Measurements from ENCODE around the gene BCAS3. TPM values are rescaled to one million over a fixed set of nuclear protein-coding genes. Genes with fewer than 3 reads are reported as not detected.
A peak's percentile ranks its signal among the peaks of the same experiment; 100 is the strongest.

BCAS3 gene
- total RNA-seq, 2 donors from 2014 or later: 12.0 to 15.6 TPM

DNA sequence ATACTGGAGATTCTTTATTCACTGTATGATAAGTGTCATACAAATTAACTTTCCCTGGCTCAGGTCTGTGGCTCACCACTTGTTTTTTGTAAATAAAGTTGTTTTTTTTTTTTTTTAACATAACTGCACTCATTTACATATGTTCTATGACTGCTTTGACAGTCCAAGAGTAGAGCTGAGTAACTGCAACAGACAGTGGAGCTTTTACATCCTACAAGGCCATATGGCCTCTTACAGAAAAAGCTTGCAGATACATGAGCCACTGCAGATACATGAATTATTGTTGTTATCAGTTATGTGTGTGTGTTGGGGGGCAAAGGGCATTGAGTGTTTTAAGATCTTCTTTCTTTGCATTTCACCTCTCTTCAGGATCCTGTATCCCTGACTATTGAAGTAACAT lies 311.7 kb downstream of the BCAS3 start:
- TF ChIP-seq, protein P1, sequence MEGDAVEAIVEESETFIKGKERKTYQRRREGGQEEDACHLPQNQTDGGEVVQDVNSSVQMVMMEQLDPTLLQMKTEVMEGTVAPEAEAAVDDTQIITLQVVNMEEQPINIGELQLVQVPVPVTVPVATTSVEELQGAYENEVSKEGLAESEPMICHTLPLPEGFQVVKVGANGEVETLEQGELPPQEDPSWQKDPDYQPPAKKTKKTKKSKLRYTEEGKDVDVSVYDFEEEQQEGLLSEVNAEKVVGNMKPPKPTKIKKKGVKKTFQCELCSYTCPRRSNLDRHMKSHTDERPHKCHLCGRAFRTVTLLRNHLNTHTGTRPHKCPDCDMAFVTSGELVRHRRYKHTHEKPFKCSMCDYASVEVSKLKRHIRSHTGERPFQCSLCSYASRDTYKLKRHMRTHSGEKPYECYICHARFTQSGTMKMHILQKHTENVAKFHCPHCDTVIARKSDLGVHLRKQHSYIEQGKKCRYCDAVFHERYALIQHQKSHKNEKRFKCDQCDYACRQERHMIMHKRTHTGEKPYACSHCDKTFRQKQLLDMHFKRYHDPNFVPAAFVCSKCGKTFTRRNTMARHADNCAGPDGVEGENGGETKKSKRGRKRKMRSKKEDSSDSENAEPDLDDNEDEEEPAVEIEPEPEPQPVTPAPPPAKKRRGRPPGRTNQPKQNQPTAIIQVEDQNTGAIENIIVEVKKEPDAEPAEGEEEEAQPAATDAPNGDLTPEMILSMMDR (IDR thresholded peaks at IDR 0.05): no peak
- Histone ChIP-seq H3K4me1 (no peaks in the 10 kb centered on the region), H3K4me3 (no peak overlapping the region), H3K27me3 (no peaks in the 10 kb centered on the region), H3K9me3 (no peaks in the 10 kb centered on the region), H3K27ac (no peak overlapping the region), H3K36me3 (no peaks in the 10 kb centered on the region)
- DNase-seq (ENCODE audit: low spot score): no peak

DNA sequence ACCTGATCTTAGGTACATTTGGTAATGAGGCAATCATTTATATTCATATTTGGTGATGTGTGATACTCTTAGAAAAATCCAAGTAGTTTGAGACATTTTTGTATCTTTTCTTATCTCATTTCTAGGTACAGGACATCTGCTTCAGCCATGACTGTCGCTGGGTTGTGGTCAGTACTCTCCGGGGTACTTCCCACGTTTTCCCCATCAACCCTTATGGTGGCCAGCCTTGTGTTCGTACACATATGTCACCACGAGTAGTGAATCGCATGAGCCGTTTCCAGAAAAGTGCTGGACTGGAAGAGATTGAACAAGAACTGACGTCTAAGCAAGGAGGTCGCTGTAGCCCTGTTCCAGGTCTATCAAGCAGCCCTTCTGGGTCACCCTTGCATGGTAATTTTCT lies 312.2 kb downstream of the BCAS3 start:
- Histone ChIP-seq H3K4me1 (no peaks in the 10 kb centered on the region), H3K36me3 (no peaks in the 10 kb centered on the region), H3K9me3 (no peaks in the 10 kb centered on the region), H3K27ac (no peak overlapping the region), H3K27me3 (no peaks in the 10 kb centered on the region), H3K4me3 (no peak overlapping the region)
- no peak for DNase-seq (ENCODE audit: low spot score)
- TF ChIP-seq, protein P1 (IDR thresholded peaks at IDR 0.05): no peak

DNA sequence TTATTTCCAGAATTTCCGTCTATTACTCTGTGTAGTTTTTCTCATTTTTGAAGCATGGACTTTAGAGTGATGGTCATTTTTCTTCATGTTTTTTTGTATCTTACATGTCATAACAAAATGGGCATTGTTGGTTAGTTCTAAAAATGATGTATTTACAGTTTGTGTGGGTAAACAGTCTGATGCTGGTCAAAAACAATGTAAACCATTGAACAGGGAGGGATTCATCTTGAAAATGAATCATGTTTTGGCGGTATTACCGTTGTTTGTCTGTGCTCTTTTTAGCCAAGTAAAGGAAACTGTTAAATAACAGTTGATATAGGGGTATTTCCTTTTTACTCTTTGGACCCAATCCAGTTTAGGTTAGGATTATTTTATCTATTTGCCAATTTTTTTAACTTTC lies 315.8 kb downstream of the BCAS3 start:
- Histone ChIP-seq H3K27ac (no peak overlapping the region), H3K4me1 (no peaks in the 10 kb centered on the region), H3K36me3 (no peaks in the 10 kb centered on the region), H3K9me3 (no peaks in the 10 kb centered on the region), H3K27me3 (no peaks in the 10 kb centered on the region), H3K4me3 (no peak overlapping the region)
- no peak for DNase-seq (ENCODE audit: low spot score)
- TF ChIP-seq, protein P1 (IDR thresholded peaks at IDR 0.05): no peak

DNA sequence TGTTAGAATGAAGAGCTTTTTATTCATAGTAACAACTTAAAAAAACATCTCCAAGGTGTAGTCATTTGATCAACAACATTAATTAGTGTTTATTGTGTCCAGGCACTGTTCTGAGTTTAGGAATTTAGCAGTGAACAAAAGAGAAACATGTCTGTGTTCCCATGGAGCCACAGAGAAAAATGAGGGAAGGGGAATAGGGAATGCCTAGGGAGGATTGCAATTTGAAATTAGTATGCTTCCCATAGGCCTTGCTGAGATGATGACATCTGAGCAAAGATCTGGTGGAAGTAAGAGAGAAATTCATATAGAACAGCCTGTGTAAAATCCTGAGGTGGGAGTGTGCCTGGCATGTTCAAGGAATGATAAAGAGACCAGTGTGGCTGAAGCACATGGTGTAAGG lies 318.0 kb downstream of the BCAS3 start:
- Histone ChIP-seq H3K9me3 (no peaks in the 10 kb centered on the region), H3K27me3 (no peaks in the 10 kb centered on the region), H3K36me3 (no peaks in the 10 kb centered on the region), H3K27ac (no peak overlapping the region), H3K4me3 (no peak overlapping the region), H3K4me1 (no peaks in the 10 kb centered on the region)
- TF ChIP-seq, protein P1 (IDR thresholded peaks at IDR 0.05): no peak
- no peak for DNase-seq (ENCODE audit: low spot score)

DNA sequence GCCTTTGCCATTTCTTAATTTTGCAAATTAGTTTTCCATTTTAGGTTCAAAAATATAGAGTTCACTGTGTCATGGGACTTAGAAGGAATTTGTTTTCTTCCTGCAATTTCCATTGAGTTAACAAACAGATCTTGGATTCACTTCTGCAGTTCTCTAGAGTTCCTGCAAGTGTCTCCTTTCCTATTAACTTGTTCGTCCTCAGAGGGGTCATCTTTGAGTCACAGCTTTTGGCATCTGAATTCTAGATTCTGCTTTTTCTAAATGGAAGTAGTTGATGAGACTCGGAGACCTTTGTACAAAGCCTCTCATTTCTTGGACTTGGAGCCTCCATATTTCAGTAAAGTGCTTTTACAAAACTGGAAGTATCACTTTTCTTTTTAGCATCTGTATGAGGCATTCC lies 323.3 kb downstream of the BCAS3 start:
- Histone ChIP-seq H3K9me3 (no peaks in the 10 kb centered on the region), H3K27ac (no peak overlapping the region), H3K27me3 (no peaks in the 10 kb centered on the region), H3K4me3 (no peak overlapping the region), H3K36me3 (no peaks in the 10 kb centered on the region), H3K4me1 (no peaks in the 10 kb centered on the region)
- DNase-seq (ENCODE audit: low spot score): no peak
- TF ChIP-seq, protein P1 (IDR thresholded peaks at IDR 0.05): no peak

DNA sequence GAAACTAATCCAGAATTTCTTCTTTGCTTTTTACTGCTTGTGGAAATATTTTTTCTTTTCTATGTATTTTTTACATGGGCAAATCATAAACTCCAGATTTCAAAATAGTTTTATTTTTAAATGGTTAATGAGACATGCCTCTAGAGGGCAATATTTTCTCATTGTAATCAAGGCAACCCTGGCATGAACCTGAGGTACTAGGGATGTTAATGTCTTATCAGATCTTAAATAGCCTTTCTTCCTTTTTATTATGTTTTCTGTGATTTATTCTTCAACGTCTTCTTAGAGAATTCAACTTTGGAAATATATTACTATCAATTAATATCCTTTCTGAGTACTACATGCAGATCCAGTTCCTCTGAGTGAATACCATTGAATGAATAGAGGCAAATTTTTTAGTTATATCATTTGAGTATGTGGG lies 324.7 kb downstream of the BCAS3 start:
- DNase-seq (ENCODE audit: low spot score): no peak
- TF ChIP-seq, protein P1 (IDR thresholded peaks at IDR 0.05): peak in 1 of 2 donors; percentile 62
- no peaks in the 10 kb centered on the region for H3K36me3 ChIP-seq
- H3K27ac ChIP-seq: no peak overlapping the region
- H3K4me3 ChIP-seq: no peak overlapping the region
- no peaks in the 10 kb centered on the region for H3K9me3 ChIP-seq
- no peaks in the 10 kb centered on the region for H3K27me3 ChIP-seq
- H3K4me1 ChIP-seq: no peaks in the 10 kb centered on the region
